Kidney tubule cell (primary cell): ENCODE data around the gene CACFD1.

Experiments
- DNase-seq: peaks from one replicate; pipeline ENCODE4 v3.0.0-alpha.2; 2018; ENCODE audit warnings: low spot score

Gene CACFD1

GRCh38 chr9:133502112-133502511, 42.3 kb downstream of the CACFD1 start:
- DNase-seq = no peak

GRCh38 chr9:133505186-133505830, 45.5 kb downstream of the CACFD1 start:
- peak; percentile 13 for DNase-seq

- no peak for DNase-seq
Measured at GRCh38 chr9:133505901-133506652, 46.3 kb downstream of the CACFD1 start.

DNA sequence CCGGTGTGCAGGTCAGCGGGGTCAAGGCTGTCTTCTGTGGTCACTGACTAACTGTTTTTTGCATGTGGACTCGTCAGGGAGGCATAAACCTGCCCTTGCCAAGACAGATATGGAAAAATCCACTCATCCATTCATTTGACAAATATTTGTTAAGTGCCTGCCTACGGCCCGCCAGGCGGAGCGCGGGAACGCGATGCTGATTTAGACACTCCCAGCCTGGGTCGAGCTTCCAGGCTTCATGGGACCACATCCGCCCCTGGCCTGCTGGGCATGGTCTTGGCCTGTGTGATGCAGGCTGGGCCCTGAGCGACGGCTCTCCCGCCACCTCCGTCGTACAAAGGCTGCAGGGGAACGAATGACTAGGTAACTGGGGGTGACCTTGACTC, 46.9 kb downstream of the CACFD1 start:
- DNase-seq = peak; percentile 88

DNA sequence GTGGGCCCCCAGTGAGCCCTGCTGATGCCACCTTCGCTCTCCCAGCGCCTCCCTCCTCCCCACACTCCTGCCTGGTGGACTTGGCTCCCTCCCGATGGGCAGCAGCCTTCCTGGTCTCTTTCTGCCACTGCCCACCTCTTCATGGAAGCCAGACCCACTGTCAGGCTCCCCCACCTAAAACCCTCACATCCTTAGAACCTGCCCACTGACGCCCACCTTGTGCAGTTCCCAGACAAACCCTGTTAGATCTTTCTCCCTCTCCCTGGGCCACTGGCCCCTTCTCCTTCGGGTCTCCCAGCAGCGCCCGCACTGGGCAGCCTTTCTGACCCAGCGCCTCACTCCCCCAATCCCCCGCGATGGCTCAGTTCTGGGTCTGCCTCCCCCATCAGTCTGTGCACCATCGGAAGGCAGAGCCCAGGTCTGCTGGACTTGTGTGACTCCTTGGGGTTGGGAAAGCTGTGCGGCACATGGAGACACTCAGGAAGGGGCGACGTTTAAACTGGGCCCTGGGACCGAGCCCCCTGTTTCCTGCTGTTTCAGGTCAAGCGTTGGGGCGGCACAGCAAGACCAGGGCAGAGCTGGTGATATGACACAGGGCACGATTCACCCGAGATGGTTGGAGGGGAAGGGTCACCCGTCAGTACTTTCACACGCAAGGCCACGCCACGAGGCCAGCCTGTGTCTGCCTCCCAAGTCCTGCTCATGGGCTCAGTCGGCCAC, 47.6 kb downstream of the CACFD1 start:
- DNase-seq = no peak

GRCh38 chr9:133508046-133508445, 48.3 kb downstream of the CACFD1 start:
- DNase-seq = no peak

DNA sequence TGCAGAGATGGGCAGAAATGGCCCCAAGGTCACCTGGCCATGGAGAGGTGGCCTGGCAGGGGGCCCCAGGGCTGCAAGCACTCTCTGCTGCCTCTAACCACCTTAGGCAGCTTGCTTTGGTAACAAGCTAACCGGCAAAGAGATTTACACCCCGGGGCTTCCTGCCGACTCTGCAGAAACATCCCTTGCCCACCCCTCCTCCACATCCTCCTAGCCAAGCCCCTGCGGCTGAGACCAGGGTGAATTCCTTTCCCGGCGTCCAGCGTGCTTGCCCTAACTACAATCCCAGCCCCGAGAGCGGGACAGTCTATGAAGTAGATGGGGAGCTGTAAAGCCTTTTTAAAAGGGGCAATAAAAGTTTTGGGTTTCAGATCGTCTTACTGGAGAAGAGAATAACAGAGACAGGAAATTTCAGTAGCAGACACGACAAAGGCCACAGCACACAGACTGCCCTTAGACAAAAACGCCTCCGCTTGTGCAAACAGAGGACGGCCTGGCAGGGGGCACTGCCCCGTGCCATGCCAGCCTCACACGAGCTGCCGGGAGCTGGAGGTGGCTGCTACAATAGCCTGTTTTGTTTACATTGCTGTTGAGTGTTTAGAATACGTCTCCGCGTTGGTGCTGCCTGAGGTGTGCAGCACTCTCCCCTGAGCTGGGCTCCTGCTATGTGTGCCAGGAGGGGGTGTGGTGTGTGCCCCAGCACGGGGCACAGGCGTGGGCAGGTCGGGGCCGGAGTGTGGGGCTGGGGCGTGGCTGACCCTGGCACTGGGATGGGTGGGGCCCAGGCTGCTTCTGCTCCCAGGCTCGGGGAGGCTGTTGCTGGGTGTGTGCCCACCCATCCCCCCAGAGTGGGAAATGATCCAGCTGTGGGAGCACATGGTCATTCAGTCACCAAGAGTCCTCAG, 49.7 kb downstream of the CACFD1 start:
- DNase-seq = no peak

DNA sequence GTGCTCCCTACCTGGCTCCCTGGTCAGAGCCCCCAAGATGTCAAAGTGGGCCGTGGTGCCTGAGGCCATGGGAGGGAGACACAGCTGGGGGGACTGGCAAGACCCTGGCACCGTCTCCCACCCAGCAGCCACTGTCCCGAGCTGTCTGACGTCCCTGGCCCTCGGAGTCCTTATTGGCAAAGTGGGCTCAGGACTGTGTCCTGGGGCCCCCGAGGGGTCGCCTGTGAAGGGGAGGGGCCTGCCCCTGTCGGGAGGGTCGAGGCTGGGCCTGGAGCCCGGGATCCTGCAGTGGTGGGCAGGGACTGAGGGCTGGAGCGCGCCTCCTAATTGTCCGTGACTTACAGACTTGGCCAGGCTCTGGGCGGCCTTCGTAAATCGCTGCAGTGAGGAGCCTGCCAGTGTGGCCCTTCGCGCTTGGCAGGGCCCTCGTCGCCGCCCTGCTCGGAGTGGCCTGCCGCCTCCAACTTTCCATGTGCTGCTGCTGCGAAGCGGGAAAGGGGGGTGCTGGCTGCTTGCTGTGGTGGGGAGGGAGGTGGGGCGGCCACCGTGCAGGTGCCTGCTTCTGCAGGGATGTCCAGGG, 51.2 kb downstream of the CACFD1 start:
- DNase-seq = no peak

DNA sequence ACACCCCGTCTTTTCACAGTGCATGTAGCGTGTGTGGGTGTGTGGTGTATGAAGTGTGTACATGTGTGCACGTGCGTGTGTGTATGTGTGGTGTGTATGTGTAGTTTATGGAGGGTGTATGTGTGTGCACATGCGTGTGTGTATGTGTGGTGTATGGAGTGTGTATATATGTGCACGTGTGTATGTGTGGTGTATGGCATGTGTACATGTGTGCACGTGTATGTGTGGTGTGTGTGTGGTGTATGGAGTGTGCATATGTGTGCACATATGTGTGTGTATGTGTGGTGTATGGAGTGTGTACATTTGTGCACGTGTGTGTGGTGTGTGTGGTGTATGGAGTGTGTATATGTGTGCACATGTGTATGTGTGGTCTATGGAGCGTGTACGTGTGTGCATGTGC, 51.8 kb downstream of the CACFD1 start:
- no peak for DNase-seq

DNA sequence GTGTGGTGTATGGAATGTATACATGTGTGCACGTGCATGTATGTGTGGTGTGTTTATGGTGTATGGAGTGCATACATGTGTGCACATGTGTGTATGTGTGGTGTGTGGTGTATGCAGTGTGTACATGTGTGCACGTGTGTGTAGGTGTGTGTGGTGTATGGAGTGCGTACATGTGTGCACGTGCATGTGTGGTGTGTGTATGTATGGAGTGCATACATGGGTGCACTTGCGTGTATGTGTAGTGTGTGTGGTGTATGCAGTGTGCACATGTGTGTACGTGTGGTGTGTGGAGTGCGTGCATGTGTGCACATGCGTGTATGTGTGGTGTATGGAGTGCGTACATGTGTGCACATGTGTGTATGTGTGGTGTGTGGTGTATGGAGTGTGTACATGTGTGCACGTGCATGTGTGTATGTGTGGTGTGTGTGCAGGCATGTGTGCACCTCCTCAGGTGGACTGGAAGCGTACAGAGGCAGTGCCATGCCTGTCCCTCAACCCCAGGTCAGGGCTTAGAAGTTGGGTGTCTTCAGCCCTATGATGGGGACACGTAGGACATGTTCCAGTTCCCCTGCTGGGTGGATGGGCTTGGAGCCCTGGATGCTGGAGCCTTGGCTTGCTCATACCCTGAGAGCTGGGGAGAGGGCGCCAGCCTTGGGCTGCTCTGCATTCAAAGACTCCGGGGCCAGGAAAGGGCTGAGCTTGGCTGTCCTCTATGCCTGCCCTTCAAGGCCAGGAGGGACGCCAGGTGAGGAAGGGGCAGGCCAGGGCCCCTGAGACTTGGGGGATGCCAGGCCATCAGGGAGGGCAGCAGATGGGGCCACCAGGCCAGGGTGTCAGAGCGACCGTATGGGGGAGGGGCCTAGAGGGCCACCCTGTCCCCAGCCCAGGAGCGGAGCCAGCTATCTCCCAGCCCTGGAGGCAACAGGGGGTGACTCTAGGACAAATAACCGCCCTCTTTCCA, 52.8 kb downstream of the CACFD1 start:
- DNase-seq = no peak

GRCh38 chr9:133513214-133514100, 53.7 kb downstream of the CACFD1 start:
- DNase-seq = no peak

GRCh38 chr9:133514460-133515239, 54.9 kb downstream of the CACFD1 start:
- no peak for DNase-seq

GRCh38 chr9:133515240-133515610, 55.4 kb downstream of the CACFD1 start:
- DNase-seq = no peak

- no peak for DNase-seq
Measured at GRCh38 chr9:133515615-133516255, 56.0 kb downstream of the CACFD1 start.

DNA sequence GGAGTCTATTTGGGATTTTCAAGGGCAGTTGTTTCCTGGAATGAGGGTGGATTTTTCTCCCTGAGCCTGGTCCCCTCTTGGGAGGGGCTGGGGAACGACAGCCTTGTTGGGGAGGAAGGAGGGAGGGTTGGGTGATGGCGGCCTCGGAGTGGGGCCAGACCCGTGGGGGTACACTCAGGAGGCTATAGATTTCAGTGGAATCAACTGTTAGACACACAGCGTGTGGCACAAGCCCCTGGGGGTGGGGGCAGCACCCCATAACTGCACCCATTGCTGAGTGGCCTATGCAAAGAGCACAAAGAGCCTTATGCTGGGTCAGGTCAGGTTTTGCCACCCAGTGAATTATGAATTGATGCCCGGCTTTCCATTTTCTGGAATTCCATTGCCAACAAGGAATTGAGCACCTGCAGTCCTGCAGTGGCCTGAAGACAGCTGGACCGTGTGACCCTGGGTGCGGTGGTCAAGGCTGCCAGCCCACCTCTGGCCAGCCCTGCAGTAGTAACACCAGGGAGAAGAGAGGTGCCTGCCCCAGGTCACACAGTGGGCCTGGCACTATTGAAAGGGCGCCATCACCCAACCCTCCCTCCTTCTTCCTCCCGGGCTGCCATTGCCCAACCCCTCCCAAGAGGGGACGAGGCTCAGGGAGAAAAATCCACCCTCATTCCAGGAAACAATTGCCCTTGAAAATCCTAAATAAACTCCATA, 56.6 kb downstream of the CACFD1 start:
- DNase-seq = no peak

- no peak for DNase-seq
Measured at GRCh38 chr9:133516961-133517350, 57.2 kb downstream of the CACFD1 start.

- DNase-seq = no peak
Measured at GRCh38 chr9:133517711-133518110, 57.9 kb downstream of the CACFD1 start.

DNA sequence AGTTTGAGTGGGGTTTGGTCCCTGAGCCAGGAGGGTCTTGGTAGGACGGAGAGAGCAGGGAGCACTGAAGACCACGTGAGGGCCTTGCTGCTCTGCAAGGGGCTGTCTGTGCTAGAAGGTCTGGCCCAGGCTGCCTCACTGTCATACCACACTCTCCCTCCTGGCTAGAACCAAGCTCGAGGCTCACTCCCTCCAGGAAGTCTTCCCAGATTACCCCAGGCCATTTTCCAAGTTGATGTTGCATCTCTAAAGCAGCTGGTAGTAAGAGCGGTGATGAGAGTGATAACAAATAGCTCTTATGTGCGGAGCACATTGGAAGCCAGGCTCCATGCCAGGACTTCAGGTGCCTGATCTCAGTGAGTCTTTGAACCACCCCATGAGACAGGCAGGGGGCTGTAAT, 58.4 kb downstream of the CACFD1 start:
- DNase-seq = no peak
